Neural progenitor cell (in vitro differentiated cells): ENCODE measurements around the gene MXRA8. TPM values are rescaled to one million over a fixed set of nuclear protein-coding genes. Genes with fewer than 3 reads are reported as not detected.

Source experiments
- DNase-seq: peaks from one replicate; pipeline ENCODE4 v3.0.0-alpha.2; 2016; ENCODE audit warnings: low spot score
- H2AFZ ChIP-seq: fragments of 200-600 bp; sonication (generic); replicated peaks from 2 replicates; pipeline ENCODE4 v1.6.1; 2016; ENCODE audit warnings: antibody characterized with exemption
- H3F3A ChIP-seq: fragments of 200-600 bp; sonication (generic); 2 replicates; pipeline ENCODE4 v1.6.1; 2016; ENCODE audit warnings: antibody characterized with exemption, low read depth
- H3K27ac ChIP-seq: fragments of 200-600 bp; sonication (generic); 2 replicates; pipeline ENCODE4 v1.5.1; 2016; ENCODE audit warnings: mild to moderate bottlenecking
- H3K27me3 ChIP-seq: fragments of 200-600 bp; sonication (generic); 2 replicates; pipeline ENCODE4 v1.6.1; 2016; ENCODE audit warnings: mild to moderate bottlenecking, moderate library complexity
- H3K36me3 ChIP-seq: fragments of 200-600 bp; sonication (generic); 2 replicates; pipeline ENCODE4 v1.5.1; 2016
- H3K4me1 ChIP-seq: fragments of 200-600 bp; sonication (generic); 2 replicates; pipeline ENCODE4 v1.6.1; 2016; ENCODE audit warnings: mixed run types
- H3K4me2 ChIP-seq: fragments of 200-600 bp; sonication (generic); 2 replicates; pipeline ENCODE4 v1.6.1; 2016
- H3K4me3 ChIP-seq: fragments of 200-600 bp; sonication (generic); 2 replicates; pipeline ENCODE4 v1.5.1; 2016
- H3K79me2 ChIP-seq: fragments of 200-600 bp; sonication (generic); 2 replicates; pipeline ENCODE4 v1.6.1; 2016; ENCODE audit warnings: low read depth
- H3K9ac ChIP-seq: fragments of 200-600 bp; sonication (generic); 2 replicates; pipeline ENCODE4 v1.6.1; 2016
- H3K9me3 ChIP-seq: fragments of 200-600 bp; sonication (generic); 2 replicates; pipeline ENCODE4 v1.5.1; 2016; ENCODE audit warnings: low read depth
- H4K20me1 ChIP-seq: fragments of 200-600 bp; sonication (generic); 2 replicates; pipeline ENCODE4 v1.6.1; 2016; ENCODE audit warnings: low read depth
- H3K27ac Mint-ChIP-seq: 3 replicates; pipeline ENCODE4 v1.8.0; 2021; ENCODE audit warnings: mixed read lengths
- H3K27me3 Mint-ChIP-seq: 2 replicates; pipeline ENCODE4 v1.8.0; 2022; ENCODE audit warnings: low read depth, mild to moderate bottlenecking, inconsistent platforms, moderate library complexity, mixed read lengths; ENCODE audit not compliant: insufficient read depth
- H3K36me3 Mint-ChIP-seq: 3 replicates; pipeline ENCODE4 v1.8.0; 2021; ENCODE audit warnings: mixed read lengths
- H3K4me1 Mint-ChIP-seq: 3 replicates; pipeline ENCODE4 v1.8.0; 2021; ENCODE audit warnings: mixed read lengths
- H3K4me3 Mint-ChIP-seq: 3 replicates; pipeline ENCODE4 v1.8.0; 2021; ENCODE audit warnings: mild to moderate bottlenecking, moderate library complexity, mixed read lengths
- H3K9me3 Mint-ChIP-seq: 3 replicates; pipeline ENCODE4 v1.8.0; 2020; ENCODE audit warnings: mixed read lengths
- CTCF ChIP-seq: fragments of 200-600 bp; sonication (generic); IDR thresholded peaks from 2 replicates; pipeline ENCODE4 v1.5.1; 2017; ENCODE audit warnings: antibody characterized with exemption, mild to moderate bottlenecking
- EZH2 ChIP-seq: fragments of 200-600 bp; sonication (generic); IDR thresholded peaks from 2 replicates; pipeline ENCODE4 v1.6.1; 2017; ENCODE audit warnings: antibody characterized with exemption, mild to moderate bottlenecking, moderate library complexity
- EZH2phosphoT487 ChIP-seq: fragments of 200-600 bp; sonication (generic); IDR thresholded peaks from 2 replicates; pipeline ENCODE4 v1.6.1; 2017; ENCODE audit warnings: antibody characterized with exemption
- total RNA-seq: library from RNA; depleted of rRNA; stranded (reverse); fragments of >200 nt; gene quantifications from 2 replicates; pipeline ENCODE4 v1.2.3, GENCODE V29; 2015; ENCODE audit warnings: low replicate concordance

MXRA8 gene
- total RNA-seq, 1 donor from 2014 or later: 6.8 TPM

DNA sequence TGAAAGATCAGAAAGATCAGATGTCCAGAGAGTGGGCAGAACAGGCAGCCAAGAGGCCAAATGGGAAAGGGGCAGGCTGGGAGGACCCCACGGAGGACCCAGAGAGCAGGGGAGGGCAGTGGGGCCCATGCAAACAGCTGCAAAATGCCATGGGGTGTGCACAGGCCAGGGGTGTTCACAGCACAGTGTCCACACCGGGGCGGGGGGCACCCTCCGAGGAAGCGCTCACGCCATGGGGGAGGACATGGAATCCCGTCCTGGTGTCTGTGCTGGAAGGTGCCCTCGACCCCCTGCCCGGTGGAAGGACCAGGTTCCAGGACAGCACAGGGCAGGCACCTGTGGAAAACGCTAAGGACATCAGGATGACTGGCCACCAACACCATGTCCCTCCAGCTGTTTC, 35.4 kb downstream of the MXRA8 start:
- H4K20me1 ChIP-seq: peaks cover 64% of the 10 kb centered on the region
- H3K4me2 ChIP-seq: no peak overlapping the region
- peaks cover 13% of the 10 kb centered on the region for H3K27me3 Mint-ChIP-seq
- peaks cover 71% of the 10 kb centered on the region for H3K79me2 ChIP-seq
- no peaks in the 10 kb centered on the region for H3K9me3 Mint-ChIP-seq
- no peaks in the 10 kb centered on the region for H3K27me3 ChIP-seq
- no peak for DNase-seq
- TF ChIP-seq EZH2phosphoT487: no peak
- peak overlapping the region; percentile 91 for H3K4me3 Mint-ChIP-seq
- peaks cover 4% of the 10 kb centered on the region for H3K4me1 ChIP-seq
- no peaks in the 10 kb centered on the region for H3F3A ChIP-seq
- H3K9me3 ChIP-seq: no peaks in the 10 kb centered on the region
- H3K9ac ChIP-seq: no peak overlapping the region
- H2AFZ ChIP-seq: no peak overlapping the region
- H3K27ac Mint-ChIP-seq: no peak overlapping the region
- H3K27ac ChIP-seq: no peak overlapping the region
- H3K4me1 Mint-ChIP-seq: peaks cover 11% of the 10 kb centered on the region
- H3K36me3 ChIP-seq: no peaks in the 10 kb centered on the region
- H3K36me3 Mint-ChIP-seq: peaks cover 7% of the 10 kb centered on the region
- H3K4me3 ChIP-seq: no peak overlapping the region

GRCh38 chr1:1322418-1322817, 35.9 kb downstream of the MXRA8 start:
- H3K4me3 ChIP-seq: no peak overlapping the region
- no peak overlapping the region for H3K9ac ChIP-seq
- Mint-ChIP-seq H3K27ac (no peak overlapping the region), H3K36me3 (peaks cover 7% of the 10 kb centered on the region), H3K4me3 (peak overlapping the region; percentile 86), H3K4me1 (peaks cover 11% of the 10 kb centered on the region), H3K27me3 (peaks cover 13% of the 10 kb centered on the region), H3K9me3 (no peaks in the 10 kb centered on the region)
- no peak overlapping the region for H3K27ac ChIP-seq
- DNase-seq: no peak
- TF ChIP-seq EZH2phosphoT487: no peak
- no peak for TF ChIP-seq EZH2
- TF ChIP-seq CTCF: no peak
- peaks cover 70% of the 10 kb centered on the region for H4K20me1 ChIP-seq
- H2AFZ ChIP-seq: no peak overlapping the region
- no peaks in the 10 kb centered on the region for H3K9me3 ChIP-seq
- peaks cover 4% of the 10 kb centered on the region for H3K4me1 ChIP-seq
- H3K36me3 ChIP-seq: no peaks in the 10 kb centered on the region
- H3K4me2 ChIP-seq: no peak overlapping the region
- H3F3A ChIP-seq: no peaks in the 10 kb centered on the region
- H3K79me2 ChIP-seq: peaks cover 77% of the 10 kb centered on the region
- H3K27me3 ChIP-seq: no peaks in the 10 kb centered on the region

- Histone ChIP-seq H3F3A (peaks cover 7% of the 10 kb centered on the region), H3K79me2 (peaks cover 86% of the 10 kb centered on the region), H3K27ac (no peak overlapping the region), H3K27me3 (no peaks in the 10 kb centered on the region), H3K9me3 (no peaks in the 10 kb centered on the region), H3K9ac (no peak overlapping the region), H2AFZ (no peak overlapping the region), H3K36me3 (no peaks in the 10 kb centered on the region), H3K4me3 (no peak overlapping the region), H3K4me1 (peaks cover 4% of the 10 kb centered on the region), H3K4me2 (no peak overlapping the region), H4K20me1 (peaks cover 79% of the 10 kb centered on the region)
- Mint-ChIP-seq H3K27me3 (peaks cover 10% of the 10 kb centered on the region), H3K4me1 (peaks cover 11% of the 10 kb centered on the region), H3K27ac (no peak overlapping the region), H3K4me3 (no peak overlapping the region), H3K36me3 (peaks cover 9% of the 10 kb centered on the region), H3K9me3 (no peaks in the 10 kb centered on the region)
- TF ChIP-seq EZH2phosphoT487: no peak
- TF ChIP-seq EZH2: no peak
- DNase-seq: no peak
Observed at GRCh38 chr1:1321477-1321876, 36.9 kb downstream of the MXRA8 start.

- H3K27me3 ChIP-seq: no peaks in the 10 kb centered on the region
- no peak for DNase-seq
- H3K27me3 Mint-ChIP-seq: peaks cover 12% of the 10 kb centered on the region
- no peak overlapping the region for H3K27ac Mint-ChIP-seq
- H3K4me1 Mint-ChIP-seq: peaks cover 16% of the 10 kb centered on the region
- no peak overlapping the region for H3K9ac ChIP-seq
- no peaks in the 10 kb centered on the region for H3K9me3 Mint-ChIP-seq
- H3K36me3 Mint-ChIP-seq: peaks cover 10% of the 10 kb centered on the region
- H3K79me2 ChIP-seq: peaks cover 91% of the 10 kb centered on the region
- no peak overlapping the region for H3K4me2 ChIP-seq
- no peak overlapping the region for H2AFZ ChIP-seq
- H3K4me3 Mint-ChIP-seq: no peak overlapping the region
- peaks cover 9% of the 10 kb centered on the region for H3K4me1 ChIP-seq
- H4K20me1 ChIP-seq: peaks cover 80% of the 10 kb centered on the region
- H3K36me3 ChIP-seq: no peaks in the 10 kb centered on the region
- no peaks in the 10 kb centered on the region for H3K9me3 ChIP-seq
- no peak overlapping the region for H3K4me3 ChIP-seq
- H3F3A ChIP-seq: peaks cover 13% of the 10 kb centered on the region
- TF ChIP-seq EZH2phosphoT487 (no peak), EZH2 (no peak), CTCF (no peak)
- H3K27ac ChIP-seq: no peak overlapping the region
Observed at GRCh38 chr1:1320666-1321448, 37.5 kb downstream of the MXRA8 start.
